Keratinocyte (primary cell): ENCODE data around the gene MSI2. TPM values are rescaled to one million over a fixed set of nuclear protein-coding genes. Genes with fewer than 3 reads are reported as not detected.

ENCODE experiments used
- DNase-seq: peaks from one replicate; pipeline ENCODE4 v3.0.0-alpha.2; 2011; ENCODE audit warnings: low read depth, missing footprints, low spot score
- FAIRE-seq: peaks from 2 replicates; lab custom pipeline; 2011; peaks lifted over from hg19 to GRCh38; lab: Jason Lieb, UNC
- H2AFZ ChIP-seq: 2 replicates; pipeline ENCODE4 v1.6.0; 2012; ENCODE audit warnings: low read length, control low read depth, inconsistent platforms; ENCODE audit not compliant: control insufficient read depth
- H3K27ac ChIP-seq: 2 replicates; pipeline ENCODE4 v1.5.1; 2011; ENCODE audit warnings: low read length; ENCODE audit not compliant: control insufficient read depth, insufficient read depth
- H3K27me3 ChIP-seq: 3 replicates; pipeline ENCODE4 v1.6.0; 2011; ENCODE audit warnings: low read length; ENCODE audit not compliant: control insufficient read depth, insufficient read depth; ENCODE audit errors: extremely low read depth
- H3K36me3 ChIP-seq, 2 experiments: 2 replicates in 1 of 2; 3 replicates in 1 of 2; pipeline ENCODE4 v1.5.1; 2011; ENCODE audit warnings: low read length in 2 of 2, mild to moderate bottlenecking in 1 of 2; ENCODE audit not compliant: control insufficient read depth in 2 of 2, insufficient read depth in 2 of 2; ENCODE audit errors: extremely low read depth in 1 of 2
- H3K4me1 ChIP-seq: 3 replicates; pipeline ENCODE4 v1.5.1; 2011; ENCODE audit warnings: low read length; ENCODE audit not compliant: control insufficient read depth, insufficient read depth; ENCODE audit errors: extremely low read depth
- H3K4me2 ChIP-seq: 3 replicates; pipeline ENCODE4 v1.6.0; 2011; ENCODE audit warnings: low read depth, low read length; ENCODE audit not compliant: control insufficient read depth, insufficient read depth; ENCODE audit errors: extremely low read depth
- H3K4me3 ChIP-seq, 3 experiments: fragments of 200-600 bp in 1 of 3; sonication (generic) in 1 of 3; 2 replicates in 2 of 3; 3 replicates in 1 of 3; pipeline ENCODE4 v1.5.1; 2011 to 2016; ENCODE audit warnings: low read length in 3 of 3, mild to moderate bottlenecking in 3 of 3, control low read depth in 2 of 3, inconsistent platforms in 1 of 3, low read depth in 1 of 3, mixed read lengths in 1 of 3, mixed run types in 1 of 3, moderate library complexity in 1 of 3; ENCODE audit not compliant: control insufficient read depth in 2 of 3, insufficient read depth in 2 of 3; ENCODE audit errors: extremely low read depth in 1 of 3
- H3K79me2 ChIP-seq: 2 replicates; pipeline ENCODE4 v1.6.0; 2012; ENCODE audit warnings: low read length; ENCODE audit not compliant: control insufficient read depth, insufficient read depth
- H3K9ac ChIP-seq: 3 replicates; pipeline ENCODE4 v1.6.0; 2011; ENCODE audit warnings: low read length; ENCODE audit not compliant: control insufficient read depth, insufficient read depth; ENCODE audit errors: extremely low read depth
- H3K9me1 ChIP-seq: 3 replicates; pipeline ENCODE4 v1.6.0; 2011; ENCODE audit warnings: low read length; ENCODE audit not compliant: control insufficient read depth, insufficient read depth; ENCODE audit errors: extremely low read depth
- H3K9me3 ChIP-seq: 2 replicates; pipeline ENCODE4 v1.5.1; 2012; ENCODE audit warnings: low read depth, low read length; ENCODE audit not compliant: control insufficient read depth
- H4K20me1 ChIP-seq: 3 replicates; pipeline ENCODE4 v1.6.0; 2011; ENCODE audit warnings: low read length; ENCODE audit not compliant: control insufficient read depth, insufficient read depth; ENCODE audit errors: extremely low read depth
- CTCF ChIP-seq, 3 experiments: IDR thresholded peaks in 1 of 3; conservative IDR thresholded peaks in 1 of 3; optimal IDR thresholded peaks in 1 of 3; 2 replicates in 2 of 3; 3 replicates in 1 of 3; pipeline versions ENCODE3 to v1.5.1; 2011; ENCODE audit warnings: low read length in 3 of 3, mild to moderate bottlenecking in 3 of 3, moderate library complexity in 2 of 3, control low read depth in 1 of 3, inconsistent platforms in 1 of 3; ENCODE audit not compliant: insufficient read depth in 2 of 3; ENCODE audit errors: extremely low read depth in 1 of 3
- EZH2 ChIP-seq: IDR thresholded peaks from one replicate; pipeline ENCODE4 v1.6.1; 2012; ENCODE audit warnings: inconsistent platforms, mild to moderate bottlenecking, low read length, moderate library complexity
- dilution Hi-C: fragments of 300-500 bp; cut with MboI; formaldehyde crosslinking; loops from one replicate; pipeline ENCODE4 v1.7.0; 2020; ENCODE audit warnings: low sequenced_read_pairs; ENCODE audit not compliant: extremely low pct_ligation_motif_present
- polyA plus RNA-seq, 5 experiments: library from polyadenylated mRNA; depleted of rRNA in 3 of 5; stranded (reverse) in 3 of 5; stranded (forward) in 1 of 5; unstranded in 1 of 5; fragments of >200 nt; gene quantifications; 1 replicate in 1 of 5; 2 replicates in 3 of 5; 3 replicates in 1 of 5; pipeline versions ENCODE4 v1.2.1 to v1.2.3, GENCODE V29; 2011 to 2012; ENCODE audit warnings: missing spikeins in 2 of 5, low read depth in 1 of 5, low replicate concordance in 1 of 5

MSI2 gene
- polyA plus RNA-seq, 1 donor (not counting 4 experiments of a cell fraction or from before 2014, with no cell fraction given), result 22.3 TPM

DNA sequence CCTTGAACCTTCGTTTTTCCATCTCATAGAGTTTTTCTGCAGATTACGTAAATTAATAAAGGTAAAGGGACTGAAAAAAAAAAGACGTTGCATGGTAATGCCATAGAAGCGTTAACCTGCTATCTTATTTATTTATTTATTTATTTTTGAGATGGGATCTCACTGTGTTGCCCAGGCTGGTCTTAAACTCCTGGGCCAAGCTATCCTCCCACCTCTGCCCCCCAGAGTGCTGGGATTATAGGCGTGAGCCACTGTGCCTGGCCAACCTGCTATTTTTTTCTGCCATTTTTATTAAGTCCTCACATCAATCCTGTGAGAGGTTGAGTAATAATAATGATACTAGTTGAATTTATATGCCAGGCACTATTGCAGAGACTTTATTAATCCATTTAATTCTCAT, 7.9 kb downstream of the MSI2 start:
- TF ChIP-seq CTCF (optimal IDR thresholded peaks at IDR 0.05 in 1 of 3, IDR thresholded peaks at IDR 0.05 in 1 of 3, conservative IDR thresholded peaks at IDR 0.05 in 1 of 3; ENCODE audit: extremely low read depth in 1 of 3, insufficient read depth in 2 of 3, low read length in 3 of 3), result no peak
- H4K20me1 ChIP-seq, result peaks cover 2% of the 10 kb centered on the region

DNA sequence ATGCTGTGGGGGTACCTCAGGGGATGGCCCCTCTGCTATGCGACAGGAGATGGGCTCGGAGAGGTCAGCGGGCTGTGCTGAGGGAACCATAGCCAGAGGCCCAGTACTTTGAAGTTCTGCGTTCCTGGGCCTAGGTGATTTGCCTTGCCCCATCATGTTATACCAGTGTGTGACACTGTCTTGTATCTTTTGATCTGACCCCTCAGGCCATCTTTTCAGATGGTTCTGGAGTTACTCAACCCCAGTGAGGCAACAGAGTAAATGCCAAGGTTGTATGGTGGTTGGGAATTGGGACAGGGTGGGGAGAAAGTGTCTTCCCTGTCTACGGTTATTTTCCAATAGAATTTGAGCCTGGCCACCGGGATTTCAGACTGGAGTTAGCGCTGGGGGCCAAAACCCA, 8.5 kb downstream of the MSI2 start:
- Histone ChIP-seq H3K4me3 (no peak overlapping the region), H3K4me2 (peak overlapping the region; percentile 15), H3K27me3 (no peaks in the 10 kb centered on the region), H3K9me1 (no peaks in the 10 kb centered on the region), H3K4me1 (peaks cover 10% of the 10 kb centered on the region), H3K9me3 (no peaks in the 10 kb centered on the region), H3K27ac (no peak overlapping the region), H4K20me1 (peaks cover 2% of the 10 kb centered on the region), H3K9ac (no peak overlapping the region), H3K79me2 (no peaks in the 10 kb centered on the region), H3K36me3 (peaks cover 17 to 20% of the 10 kb centered on the region in 2 experiments), H2AFZ (no peak overlapping the region)
- peak; percentile 46 for FAIRE-seq
- dilution Hi-C loops, result no loop called here
- DNase-seq, result no peak
- TF ChIP-seq CTCF (optimal IDR thresholded peaks at IDR 0.05 in 1 of 3, IDR thresholded peaks at IDR 0.05 in 1 of 3, conservative IDR thresholded peaks at IDR 0.05 in 1 of 3; ENCODE audit: extremely low read depth in 1 of 3, insufficient read depth in 2 of 3, low read length in 3 of 3), result no peak
- no peak for TF ChIP-seq EZH2

More for the DNA sequence above, 7.9 kb downstream of the MSI2 start:
- Histone ChIP-seq H3K9me3 (no peaks in the 10 kb centered on the region), H3K27me3 (no peaks in the 10 kb centered on the region), H3K27ac (no peak overlapping the region), H3K4me2 (no peak overlapping the region), H3K9me1 (no peaks in the 10 kb centered on the region), H3K36me3 (peaks cover 16 to 20% of the 10 kb centered on the region in 2 experiments), H3K4me3 (no peak overlapping the region), H3K9ac (no peak overlapping the region), H2AFZ (no peak overlapping the region), H3K79me2 (no peaks in the 10 kb centered on the region), H3K4me1 (peaks cover 15% of the 10 kb centered on the region)
- DNase-seq (no peak), FAIRE-seq (no peak)
- dilution Hi-C loops, result no loop called here
